Hindlimb muscle (tissue), 1 donor: Measurements from ENCODE around the gene CAMSAP1. TPM values are rescaled to one million over a fixed set of nuclear protein-coding genes. Genes with fewer than 3 reads are reported as not detected.
"Not testable (repeated sequence)": the region's sequence is repeated elsewhere in the genome, so short reads cannot be mapped to it uniquely, and the experiment has no call there.

Experiments used
- DNase-seq: peaks from one replicate; pipeline ENCODE4 v3.0.0-alpha.2; 2013
- polyA plus RNA-seq: library from polyadenylated mRNA; unstranded; fragments of 120-200 nt; gene quantifications from one replicate; pipeline ENCODE4 v1.2.1, GENCODE V29; 2013; ENCODE audit not compliant: insufficient read length

Gene CAMSAP1
- polyA plus RNA-seq, 1 donor = 29.0 TPM

DNA sequence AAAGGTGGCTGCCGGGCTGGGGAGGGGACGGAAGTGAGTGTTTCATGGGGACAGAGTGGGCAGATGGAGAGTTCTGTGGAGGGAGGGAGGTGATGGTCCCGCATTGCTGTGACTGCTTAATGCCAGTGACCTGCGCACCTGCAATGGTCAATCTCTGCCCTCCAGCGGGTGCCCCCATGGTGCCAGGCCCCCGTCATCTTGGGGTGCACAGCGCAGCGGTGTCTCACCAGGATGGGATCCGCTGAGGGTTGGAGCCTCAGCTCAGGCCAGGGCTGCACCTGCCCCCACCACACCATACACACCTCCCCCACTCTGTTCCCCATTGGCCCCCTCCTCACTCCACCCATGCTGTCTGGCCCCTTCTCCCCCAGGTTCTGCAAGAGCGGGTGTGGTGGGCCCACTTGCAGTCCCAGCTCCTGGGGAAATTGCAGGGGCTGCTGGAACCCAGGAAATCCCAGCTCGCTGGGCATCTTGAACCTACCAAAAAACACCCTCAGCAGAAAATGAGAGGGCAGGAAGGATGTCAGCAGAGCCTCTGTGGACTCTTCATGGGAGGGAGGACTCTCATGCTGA, 12.1 kb upstream of the CAMSAP1 start:
- DNase-seq = no peak

DNA sequence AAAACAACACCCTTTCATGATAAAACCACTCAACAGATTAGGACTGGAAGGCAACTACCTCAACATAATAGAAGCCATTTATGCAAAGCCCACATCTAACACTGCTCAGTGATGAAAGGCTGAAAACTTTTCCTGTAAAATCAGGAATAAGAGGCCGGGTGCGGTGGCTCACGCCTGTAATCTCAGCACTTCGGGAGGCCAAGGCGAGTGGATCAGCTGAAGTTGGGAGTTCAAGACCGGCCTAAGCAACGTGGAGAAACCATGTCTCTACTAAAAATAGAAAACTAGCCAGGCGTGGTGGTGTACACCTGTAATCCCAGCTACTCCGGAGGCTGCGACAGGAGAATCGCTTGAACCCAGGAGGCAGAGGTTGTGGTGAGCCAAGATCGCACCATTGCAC, 8.9 kb upstream of the CAMSAP1 start:
- DNase-seq = not testable (repeated sequence)

- no peak for DNase-seq
Observed at GRCh38 chr9:135914921-135915320, 7.6 kb upstream of the CAMSAP1 start.

DNA sequence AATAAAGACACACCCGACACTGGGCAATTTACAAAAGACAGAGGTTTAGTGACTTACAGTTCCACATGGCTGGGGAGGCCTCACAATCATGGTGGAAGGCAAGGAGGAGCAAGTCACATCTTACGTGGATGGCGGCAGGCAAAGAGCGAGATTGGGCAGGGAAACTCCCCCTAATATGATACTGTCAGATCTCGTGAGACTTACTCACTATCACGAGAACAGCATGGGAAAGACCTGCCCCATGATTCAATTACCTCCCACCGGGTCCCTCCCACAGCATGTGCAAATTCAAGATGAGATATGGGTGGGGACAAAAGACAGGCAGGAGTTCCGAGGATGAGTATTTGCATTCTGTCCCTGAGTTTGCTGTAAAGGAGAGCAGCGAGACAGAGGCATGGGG, 3.9 kb upstream of the CAMSAP1 start:
- DNase-seq = not testable (repeated sequence)

GRCh38 chr9:135910757-135911156, 3.4 kb upstream of the CAMSAP1 start:
- no peak for DNase-seq

GRCh38 chr9:135910216-135910615, 2.9 kb upstream of the CAMSAP1 start:
- no peak for DNase-seq

DNA sequence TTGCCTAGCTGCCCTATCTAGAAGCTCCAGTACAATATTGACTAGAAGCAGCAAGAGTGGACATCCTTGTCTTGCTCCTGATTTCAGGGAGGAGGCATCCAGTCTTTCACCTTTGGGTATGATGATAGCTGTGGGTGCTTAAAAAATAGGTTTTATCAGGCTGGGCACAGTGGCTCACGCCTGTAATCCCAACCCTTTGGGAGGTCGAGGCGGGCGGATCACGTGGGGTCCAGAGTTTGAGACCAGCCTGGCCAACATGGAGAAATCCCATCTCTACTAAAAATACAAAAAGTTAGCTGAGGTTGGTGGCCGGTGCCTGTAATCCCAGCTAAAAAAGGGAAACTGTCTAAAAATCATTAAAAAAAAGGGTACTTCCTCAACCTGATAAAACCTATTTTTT, 2.0 kb upstream of the CAMSAP1 start:
- DNase-seq = no peak

DNA sequence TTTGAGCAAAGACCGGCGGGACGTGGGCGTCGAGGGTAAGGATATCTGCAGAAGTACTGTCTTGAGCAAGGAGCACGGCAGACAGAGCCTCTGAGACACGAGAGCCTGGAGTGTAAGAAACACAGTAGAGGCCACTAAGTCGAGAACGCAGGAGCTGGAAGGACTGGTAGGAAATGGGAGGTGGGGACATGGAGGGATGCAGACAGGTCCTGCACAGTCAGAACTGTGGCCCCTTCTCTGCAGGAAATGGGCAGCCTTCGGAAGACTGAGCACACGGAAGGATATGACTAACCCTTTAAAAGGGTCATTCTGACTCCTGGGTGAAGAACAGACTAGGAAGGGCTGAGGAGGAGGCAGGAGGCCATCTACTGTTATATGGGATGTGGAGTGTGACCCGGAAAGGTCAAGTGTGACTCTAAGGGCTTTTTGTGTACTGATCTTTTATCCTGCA, 1.4 kb upstream of the CAMSAP1 start:
- no peak for DNase-seq

DNA sequence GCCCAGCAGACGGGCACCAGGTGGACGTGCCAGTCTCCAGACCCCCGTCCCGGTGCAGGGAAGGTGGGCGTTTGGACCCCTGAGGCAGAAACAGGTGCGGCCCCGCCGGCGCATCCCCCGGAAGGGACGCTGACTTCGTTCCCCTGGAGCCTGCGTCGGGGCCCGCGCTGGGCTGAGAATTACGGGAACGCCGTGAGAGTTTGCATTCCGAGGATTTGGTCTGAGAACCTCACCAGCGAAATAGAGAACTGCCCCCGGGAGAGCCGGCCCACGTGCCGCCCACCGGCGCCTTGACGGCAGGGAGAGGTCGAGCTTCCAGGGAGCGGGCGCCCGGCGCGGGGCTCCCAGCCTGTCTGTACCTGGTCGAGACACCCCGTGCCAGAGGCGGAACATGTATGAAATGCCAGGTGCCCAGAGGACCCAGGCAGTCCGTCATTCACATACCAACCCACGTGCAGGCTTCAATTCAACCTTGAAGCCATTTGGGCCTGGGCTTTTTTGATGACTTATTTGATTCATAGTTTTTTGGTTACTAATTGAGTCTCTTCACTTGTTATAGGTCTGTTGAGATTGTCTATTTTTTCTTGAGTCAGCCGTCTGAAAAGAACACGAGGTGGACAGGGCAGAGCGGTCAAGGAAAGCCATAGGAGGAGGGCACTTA, 877 bp upstream of the CAMSAP1 start:
- DNase-seq = no peak

DNA sequence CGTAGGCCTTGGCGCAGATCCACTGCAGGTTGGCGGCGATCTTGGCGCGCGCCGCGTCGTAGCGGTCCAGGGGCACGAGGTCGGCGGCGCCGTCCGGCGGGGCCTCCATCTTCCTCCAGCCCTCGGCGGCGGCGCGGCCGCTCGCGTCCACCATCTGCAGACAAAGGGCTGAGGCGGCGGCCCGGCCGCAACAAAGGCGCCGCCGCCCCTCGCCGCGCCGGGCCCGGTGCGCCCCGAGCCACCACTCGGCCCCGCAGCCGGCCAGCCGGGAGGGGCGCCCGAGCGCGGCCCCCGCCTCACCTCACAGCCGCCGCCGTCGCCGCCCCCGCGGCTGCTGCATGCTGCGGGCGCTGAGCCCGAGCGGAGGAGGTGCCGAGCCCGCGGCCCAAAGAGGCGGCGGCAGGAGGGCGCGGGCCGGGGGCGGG, 328 bp downstream of the CAMSAP1 start:
- no peak for DNase-seq

DNA sequence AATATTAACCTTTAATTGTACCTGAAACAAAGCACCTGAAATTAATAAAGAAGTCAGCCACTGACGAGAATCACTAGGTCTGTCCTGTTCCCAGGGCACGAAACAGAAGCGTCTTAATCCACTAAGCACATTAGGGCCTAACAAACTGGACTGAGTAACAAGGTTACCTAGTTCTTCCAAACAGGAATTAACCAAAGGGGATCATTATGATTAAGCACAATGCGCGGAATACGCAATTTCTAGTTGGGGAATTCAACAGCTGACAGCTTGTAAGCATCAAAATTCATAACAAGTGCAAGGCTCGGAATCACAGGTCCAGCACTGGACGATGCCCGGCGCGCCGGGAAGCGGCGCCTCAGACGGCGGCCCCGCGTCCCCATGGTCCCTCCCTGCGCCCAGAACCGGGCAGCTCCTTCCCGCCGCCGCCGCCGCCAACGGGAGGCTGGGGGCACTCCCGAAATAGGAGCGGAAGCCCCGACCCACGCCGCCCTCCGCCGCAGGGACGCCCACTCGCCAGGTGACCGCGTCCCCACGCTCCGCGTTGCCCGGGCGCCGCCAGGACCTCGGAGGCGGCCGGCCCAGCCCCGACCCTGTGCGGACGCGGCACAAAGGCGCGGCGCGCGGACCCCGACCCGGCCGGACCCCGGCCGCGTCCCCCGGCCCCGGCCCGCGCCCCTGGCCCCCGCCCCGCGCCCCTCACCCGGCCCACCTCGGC, 898 bp downstream of the CAMSAP1 start:
- peak; percentile 34 for DNase-seq

- no peak for DNase-seq
Observed at GRCh38 chr9:135905380-135906258, 1.7 kb downstream of the CAMSAP1 start.

GRCh38 chr9:135903786-135904520, 3.4 kb downstream of the CAMSAP1 start:
- DNase-seq = no peak

GRCh38 chr9:135903358-135903656, 4.0 kb downstream of the CAMSAP1 start:
- no peak for DNase-seq

GRCh38 chr9:135902655-135903357, 4.5 kb downstream of the CAMSAP1 start:
- no peak for DNase-seq

DNA sequence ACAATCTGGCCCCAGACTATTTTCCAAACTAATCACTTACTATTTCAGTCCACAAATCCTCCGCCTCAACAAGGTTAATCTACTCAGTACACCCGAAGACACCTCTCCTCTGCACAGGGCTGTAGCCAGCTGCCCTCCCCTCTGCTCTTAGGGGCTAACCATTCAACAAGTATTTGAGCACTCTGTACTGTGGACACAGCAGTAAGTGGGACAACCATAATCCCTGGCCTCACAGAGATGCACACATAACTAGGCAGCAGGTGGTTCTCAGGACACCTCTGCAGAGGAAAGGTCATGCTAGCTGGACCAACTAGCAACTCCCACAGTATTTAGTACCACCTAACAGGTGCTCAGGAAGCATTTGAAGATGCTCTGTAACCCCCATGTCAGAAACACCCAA, 5.5 kb downstream of the CAMSAP1 start:
- DNase-seq = no peak

DNA sequence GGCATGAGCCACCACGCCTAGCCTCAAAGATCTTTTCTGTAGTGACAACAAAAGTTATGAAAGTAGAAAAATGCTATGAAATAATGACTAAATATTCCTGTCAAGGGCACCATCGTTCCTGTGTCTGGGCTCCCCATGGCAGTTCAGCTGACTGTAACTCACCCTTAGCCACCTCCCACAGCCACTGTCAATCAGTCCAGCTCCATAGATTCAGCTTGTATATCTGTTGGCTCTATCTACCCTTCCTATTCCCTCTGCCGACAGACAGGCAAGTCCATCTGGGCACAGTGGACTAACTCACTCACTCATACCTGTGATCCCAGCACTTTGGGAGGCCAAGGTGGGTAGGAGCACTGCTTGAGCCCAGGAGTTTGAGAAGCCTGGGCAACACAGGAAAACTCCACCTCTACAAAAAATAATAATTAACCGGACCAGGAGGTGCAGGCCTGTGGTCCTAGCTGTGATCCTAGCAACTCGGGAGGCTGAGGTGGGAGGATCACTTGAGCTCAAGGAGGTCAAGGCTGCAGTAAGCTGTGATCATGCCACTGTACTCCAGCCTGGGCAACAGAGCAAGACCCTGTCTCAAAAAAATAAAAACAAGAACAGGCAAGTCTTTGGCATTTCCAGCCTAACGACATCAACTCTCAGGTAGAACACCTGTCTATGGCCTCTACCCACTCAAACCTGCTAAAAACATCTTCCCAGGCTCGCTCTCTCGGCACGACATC, 6.2 kb downstream of the CAMSAP1 start:
- no peak for DNase-seq

DNA sequence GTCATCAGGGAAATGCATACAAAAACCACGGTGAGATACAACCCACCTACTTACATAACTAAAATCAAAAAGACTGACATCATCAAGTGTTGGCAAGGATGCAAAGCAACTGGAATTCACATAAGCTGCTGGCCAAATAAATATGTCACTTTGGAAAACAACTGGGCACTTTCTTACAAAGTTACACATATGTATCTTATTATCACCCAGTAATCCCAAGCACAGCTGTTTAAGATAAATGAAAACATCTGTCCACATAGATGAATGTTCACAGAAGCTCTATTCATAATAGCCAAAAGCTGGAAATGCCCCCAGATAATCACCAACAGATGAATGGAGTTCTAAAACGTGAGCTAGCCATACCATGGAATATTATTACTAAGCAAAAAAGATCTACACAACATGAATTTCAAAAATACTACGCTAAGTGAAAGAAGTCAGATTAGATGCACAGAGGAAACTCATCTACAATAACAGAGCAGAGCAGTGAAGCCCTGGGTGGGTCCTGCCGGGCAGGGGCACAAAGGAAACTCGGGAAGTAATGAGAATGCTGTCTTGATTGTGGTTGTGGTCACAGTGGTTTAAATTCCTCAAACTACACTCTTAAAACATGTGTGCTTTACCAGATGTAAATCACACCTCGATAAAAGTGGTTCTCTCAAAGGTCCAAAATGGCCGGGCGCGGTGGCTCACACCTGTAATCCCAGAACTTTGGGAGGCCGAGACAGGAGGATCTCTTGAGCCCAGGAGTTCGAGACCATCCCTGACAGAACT, 8.5 kb downstream of the CAMSAP1 start:
- no peak for DNase-seq

DNA sequence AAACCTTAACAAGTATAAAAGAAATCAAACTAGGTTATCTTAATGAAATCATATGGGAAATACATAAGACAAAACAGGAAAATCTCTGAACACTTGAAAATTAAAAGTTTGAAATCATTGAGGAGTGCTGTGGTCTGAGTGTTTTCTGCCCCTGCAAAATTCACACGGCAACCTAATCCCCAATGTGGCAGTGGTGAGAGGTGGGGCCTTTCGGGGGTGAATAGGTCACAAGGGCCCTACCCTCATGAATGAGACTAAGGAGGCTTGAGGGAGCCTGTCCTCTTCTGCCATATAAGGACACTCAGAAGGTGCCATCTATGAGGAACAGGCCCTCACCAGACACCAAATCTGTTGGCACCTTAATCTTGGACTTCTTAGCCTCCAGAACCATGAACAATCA, 10.7 kb downstream of the CAMSAP1 start:
- no peak for DNase-seq

- no peak for DNase-seq
Observed at GRCh38 chr9:135896205-135896604, 11.1 kb downstream of the CAMSAP1 start.
